IgD-negative memory B cell (primary cell): ENCODE measurements around the gene SYT13. TPM values are rescaled to one million over a fixed set of nuclear protein-coding genes. Genes with fewer than 3 reads are reported as not detected.

ENCODE experiments used
- H3K27ac Mint-ChIP-seq, 3 donors: one replicate each; pipeline ENCODE4 v1.8.0; 2020 to 2022; ENCODE audit warnings: mild to moderate bottlenecking in 3 of 3, mixed read lengths in 3 of 3, moderate library complexity in 1 of 3
- H3K27me3 Mint-ChIP-seq: one replicate; pipeline ENCODE4 v1.8.0; 2021; ENCODE audit warnings: mixed read lengths
- H3K36me3 Mint-ChIP-seq: one replicate; pipeline ENCODE4 v1.8.0; 2020; ENCODE audit warnings: mild to moderate bottlenecking, mixed read lengths
- H3K4me1 Mint-ChIP-seq, 3 donors: one replicate each; pipeline ENCODE4 v1.8.0; 2020 to 2022; ENCODE audit warnings: mixed read lengths in 3 of 3, mild to moderate bottlenecking in 1 of 3
- H3K4me3 Mint-ChIP-seq, 4 donors: one replicate each; pipeline ENCODE4 v1.8.0; 2020 to 2022; ENCODE audit warnings: mild to moderate bottlenecking in 4 of 4, mixed read lengths in 4 of 4, moderate library complexity in 3 of 4
- H3K9me3 Mint-ChIP-seq, 3 donors: one replicate each; pipeline ENCODE4 v1.8.0; 2020 to 2021; ENCODE audit warnings: mixed read lengths in 3 of 3, mild to moderate bottlenecking in 1 of 3
- polyA plus RNA-seq: library from polyadenylated mRNA; unstranded; fragments of 300-500 nt; fragmentation: Illumina TruSeq; gene quantifications from one replicate; pipeline ENCODE4 v1.2.3, GENCODE V29; 2021

Gene SYT13
- polyA plus RNA-seq, 1 donor from 2014 or later: not detected

DNA sequence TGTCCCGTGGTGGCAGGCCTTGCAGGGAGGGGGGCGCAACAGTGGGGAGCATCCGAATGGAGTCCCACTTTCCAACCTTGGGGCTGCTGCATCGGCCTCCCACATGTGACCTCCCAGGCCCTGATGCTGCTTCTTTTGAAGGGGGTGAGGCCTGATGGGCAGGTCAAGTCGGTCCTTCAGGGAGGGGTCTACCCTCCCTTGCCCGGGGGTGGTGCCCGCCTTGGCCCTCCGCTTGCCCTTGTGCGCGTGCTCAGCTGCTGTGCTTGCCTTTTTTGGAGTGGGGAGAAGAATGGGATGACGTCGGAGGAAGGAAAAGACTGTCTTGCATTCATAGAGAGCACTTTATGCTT is 72.8 kb downstream of the SYT13 start:
- H3K4me3 Mint-ChIP-seq: no peak overlapping the region

GRCh38 chr11:45212566-45213315 is 73.4 kb downstream of the SYT13 start:
- peaks cover 3% of the 10 kb centered on the region for H3K36me3 Mint-ChIP-seq
- no peak overlapping the region for H3K4me3 Mint-ChIP-seq
- H3K4me1 Mint-ChIP-seq: peaks cover 0 to 9% (median 2%) of the 10 kb centered on the region in 3 donors
- H3K27ac Mint-ChIP-seq: no peak overlapping the region
- no peaks in the 10 kb centered on the region for H3K27me3 Mint-ChIP-seq
- no peaks in the 10 kb centered on the region for H3K9me3 Mint-ChIP-seq

More for the DNA sequence above, 72.8 kb downstream of the SYT13 start:
- Mint-ChIP-seq H3K27me3 (no peaks in the 10 kb centered on the region), H3K27ac (peak overlapping the region in 1 of 3 donors; percentile 65), H3K9me3 (no peaks in the 10 kb centered on the region), H3K36me3 (peaks cover 3% of the 10 kb centered on the region), H3K4me1 (peaks cover 0 to 9% (median 2%) of the 10 kb centered on the region in 3 donors)

- no peak overlapping the region for H3K27ac Mint-ChIP-seq
- H3K4me3 Mint-ChIP-seq: no peak overlapping the region
- H3K27me3 Mint-ChIP-seq: no peaks in the 10 kb centered on the region
- H3K4me1 Mint-ChIP-seq: peaks cover 0 to 9% (median 2%) of the 10 kb centered on the region in 3 donors
- no peaks in the 10 kb centered on the region for H3K9me3 Mint-ChIP-seq
- peaks cover 3% of the 10 kb centered on the region for H3K36me3 Mint-ChIP-seq
Observed at GRCh38 chr11:45211732-45212131, 74.4 kb downstream of the SYT13 start.

GRCh38 chr11:45210846-45211245 is 75.3 kb downstream of the SYT13 start:
- H3K4me1 Mint-ChIP-seq: peaks cover 0 to 9% (median 2%) of the 10 kb centered on the region in 3 donors
- no peak overlapping the region for H3K4me3 Mint-ChIP-seq
- H3K27me3 Mint-ChIP-seq: no peaks in the 10 kb centered on the region
- peak overlapping the region in 1 of 3 donors; percentile 6 for H3K27ac Mint-ChIP-seq
- H3K36me3 Mint-ChIP-seq: peaks cover 3% of the 10 kb centered on the region
- no peaks in the 10 kb centered on the region for H3K9me3 Mint-ChIP-seq

DNA sequence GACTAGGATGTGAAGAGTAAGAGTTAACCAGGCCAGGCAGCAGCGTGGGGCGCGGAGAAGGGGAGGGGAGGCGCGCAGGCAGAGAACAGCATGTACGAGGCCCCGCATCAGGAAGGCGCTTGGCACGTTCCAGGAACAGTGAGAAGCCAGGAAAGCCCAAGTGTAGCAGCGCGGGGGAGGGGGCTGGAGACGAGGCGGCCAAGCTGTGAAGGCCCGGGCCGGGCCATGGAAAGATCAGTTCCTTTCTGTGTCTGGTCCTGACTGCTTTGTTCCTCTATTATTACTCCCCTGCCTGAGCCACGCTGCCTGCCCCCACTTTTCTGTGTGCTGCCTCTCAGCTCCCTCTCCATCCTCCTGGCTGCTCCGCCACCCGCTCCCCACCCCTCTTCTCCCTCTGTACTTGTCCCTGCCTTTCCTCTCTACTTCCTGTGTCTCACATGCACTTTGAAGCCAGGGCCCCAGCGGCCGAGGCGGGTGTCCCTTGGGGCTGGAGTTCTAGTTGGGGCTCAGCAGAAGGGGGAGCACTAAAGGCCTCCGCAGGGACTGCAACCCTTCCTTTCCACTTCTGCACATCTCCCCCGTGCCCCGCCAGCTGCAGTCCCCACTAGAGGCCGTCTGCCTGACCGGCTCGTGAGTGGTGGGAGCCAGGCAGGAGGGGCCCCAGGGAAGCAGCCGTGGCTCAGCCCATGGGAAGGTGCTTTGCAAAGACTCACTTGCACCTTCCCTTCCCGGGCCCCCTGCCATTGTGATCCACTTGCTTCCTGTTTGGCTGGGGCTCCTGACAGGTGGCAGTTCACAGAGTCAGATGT is 76.0 kb downstream of the SYT13 start:
- Mint-ChIP-seq H3K27me3 (no peaks in the 10 kb centered on the region), H3K9me3 (no peaks in the 10 kb centered on the region), H3K4me1 (peaks cover 0 to 8% (median 2%) of the 10 kb centered on the region in 3 donors), H3K4me3 (peak overlapping the region in 2 of 4 donors; percentile 52 to 65), H3K27ac (no peak overlapping the region), H3K36me3 (peaks cover 5% of the 10 kb centered on the region)

- Mint-ChIP-seq H3K9me3 (no peaks in the 10 kb centered on the region), H3K27me3 (no peaks in the 10 kb centered on the region), H3K36me3 (peaks cover 5% of the 10 kb centered on the region), H3K27ac (no peak overlapping the region), H3K4me1 (peaks cover 0 to 7% (median 2%) of the 10 kb centered on the region in 3 donors), H3K4me3 (no peak overlapping the region)
Observed at GRCh38 chr11:45209000-45209879, 76.9 kb downstream of the SYT13 start.

- H3K36me3 Mint-ChIP-seq: peaks cover 8% of the 10 kb centered on the region
- H3K27me3 Mint-ChIP-seq: no peaks in the 10 kb centered on the region
- H3K4me3 Mint-ChIP-seq: no peak overlapping the region
- H3K27ac Mint-ChIP-seq: no peak overlapping the region
- peaks cover 0 to under 1% (median 0%) of the 10 kb centered on the region in 3 donors for H3K9me3 Mint-ChIP-seq
- H3K4me1 Mint-ChIP-seq: peaks cover 0 to 7% (median 2%) of the 10 kb centered on the region in 3 donors
Observed at GRCh38 chr11:45208135-45208534, 78.0 kb downstream of the SYT13 start.

DNA sequence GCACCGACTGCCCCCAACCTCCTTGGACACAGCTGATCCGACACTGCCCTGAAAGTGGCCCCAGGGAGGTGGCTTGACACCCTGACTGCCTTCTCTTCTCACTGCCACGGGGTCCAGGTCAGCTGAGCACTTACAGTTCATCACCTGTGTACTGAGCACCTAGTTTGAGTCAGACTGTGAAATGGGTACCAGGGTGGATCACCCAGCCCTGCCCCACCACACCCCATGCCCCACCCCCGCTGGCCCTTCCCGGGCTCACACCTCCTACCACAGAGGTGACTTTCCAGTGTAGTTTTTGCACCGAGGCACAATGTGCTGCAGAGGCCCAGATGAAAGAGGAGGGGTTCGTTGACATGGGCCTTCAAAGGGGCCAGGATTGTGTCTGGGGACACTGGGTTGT is 80.2 kb downstream of the SYT13 start:
- Mint-ChIP-seq H3K27ac (no peak overlapping the region), H3K4me3 (no peak overlapping the region), H3K27me3 (no peaks in the 10 kb centered on the region)

GRCh38 chr11:45204761-45205160 is 81.4 kb downstream of the SYT13 start:
- Mint-ChIP-seq H3K36me3 (peaks cover 22% of the 10 kb centered on the region), H3K4me1 (peaks cover 0 to 5% (median 2%) of the 10 kb centered on the region in 3 donors), H3K27me3 (no peaks in the 10 kb centered on the region), H3K9me3 (peaks cover 0 to 5% (median 0%) of the 10 kb centered on the region in 3 donors), H3K4me3 (no peak overlapping the region), H3K27ac (no peak overlapping the region)

More for the DNA sequence above, 80.2 kb downstream of the SYT13 start:
- Mint-ChIP-seq H3K4me1 (peaks cover 0 to 8% (median 2%) of the 10 kb centered on the region in 3 donors), H3K9me3 (peaks cover 0 to 5% (median 0%) of the 10 kb centered on the region in 3 donors), H3K36me3 (peaks cover 20% of the 10 kb centered on the region)

GRCh38 chr11:45193695-45194094 is 92.4 kb downstream of the SYT13 start:
- no peak overlapping the region for H3K4me3 Mint-ChIP-seq
- H3K27ac Mint-ChIP-seq: no peak overlapping the region
- H3K9me3 Mint-ChIP-seq: no peaks in the 10 kb centered on the region
- H3K36me3 Mint-ChIP-seq: peaks cover 15% of the 10 kb centered on the region
- no peaks in the 10 kb centered on the region for H3K27me3 Mint-ChIP-seq
- H3K4me1 Mint-ChIP-seq: peaks cover 0 to 7% (median 0%) of the 10 kb centered on the region in 3 donors

Other genes with a start within 250 kb of the SYT13 start
- 1.4 TPM for gene PRDM11, start 139.7 kb downstream of the SYT13 start, polyA plus RNA-seq